KBM-7 (cell line): Measurements from ENCODE around the gene AKIRIN1.
"Not testable (repeated sequence)": the region's sequence is repeated elsewhere in the genome, so short reads cannot be mapped to it uniquely, and the experiment has no call there.

Experiments used
- DNase-seq: peaks from one replicate; pipeline ENCODE4 v3.0.0-alpha.2; 2015
- in situ Hi-C: fragments of 300-500 bp; cut with MboI; formaldehyde crosslinking; loops from 2 replicates; pipeline ENCODE4 v1.14.3; 2020; ENCODE audit warnings: low sequenced_read_pairs, low pct_unique_long_range_greater_than_20kb, mixed read lengths

Gene AKIRIN1

GRCh38 chr1:39034114-39034654 is 43.1 kb downstream of the AKIRIN1 start:
- in situ Hi-C loops, result no loop called here

GRCh38 chr1:39036678-39037077 is 45.6 kb downstream of the AKIRIN1 start:
- DNase-seq, result no peak
- in situ Hi-C loops, result no loop called here

More at GRCh38 chr1:39034114-39034654, 43.1 kb downstream of the AKIRIN1 start:
- no peak for DNase-seq

- peak; percentile 72 for DNase-seq
- in situ Hi-C loops, result no loop called here
Measured at GRCh38 chr1:39043513-39043912, 52.4 kb downstream of the AKIRIN1 start.

GRCh38 chr1:39044762-39045161 is 53.7 kb downstream of the AKIRIN1 start:
- peak; percentile 53 for DNase-seq

GRCh38 chr1:39045231-39045630 is 54.2 kb downstream of the AKIRIN1 start:
- in situ Hi-C loops, result no loop called here
- DNase-seq, result no peak

More at GRCh38 chr1:39044762-39045161, 53.7 kb downstream of the AKIRIN1 start:
- in situ Hi-C loops, result no loop called here

- in situ Hi-C loops, result no loop called here
- no peak for DNase-seq
Measured at GRCh38 chr1:39046613-39047210, 55.6 kb downstream of the AKIRIN1 start.

- in situ Hi-C loops, result no loop called here
- DNase-seq, result no peak
Measured at GRCh38 chr1:39047374-39048229, 56.5 kb downstream of the AKIRIN1 start.

GRCh38 chr1:39048745-39049370 is 57.8 kb downstream of the AKIRIN1 start:
- in situ Hi-C loops, result no loop called here
- DNase-seq, result no peak

- DNase-seq, result no peak
- in situ Hi-C loops, result no loop called here
Measured at GRCh38 chr1:39050001-39050400, 58.9 kb downstream of the AKIRIN1 start.

GRCh38 chr1:39051193-39051850 is 60.2 kb downstream of the AKIRIN1 start:
- DNase-seq, in situ Hi-C loops: not testable (repeated sequence)

GRCh38 chr1:39051956-39052355 is 60.9 kb downstream of the AKIRIN1 start:
- DNase-seq, result no peak
- in situ Hi-C loops, result no loop called here

GRCh38 chr1:39055213-39055710 is 64.2 kb downstream of the AKIRIN1 start:
- DNase-seq, in situ Hi-C loops: not testable (repeated sequence)
